Stimulated activated CD4-positive, alpha-beta T cell treated with anti-CD3 and anti-CD28 coated beads, Interleukin-4, amount 100 ng/mL, for 48 hours (primary cell): ENCODE data around the gene ZNF740.
A peak's percentile ranks its signal among the peaks of the same experiment; 100 is the strongest.

Source experiments
- DNase-seq, 2 donors: peaks; one replicate each; pipeline ENCODE4 v3.0.0-alpha.2; 2020; ENCODE audit warnings: low read depth in 2 of 2

Gene ZNF740

DNA sequence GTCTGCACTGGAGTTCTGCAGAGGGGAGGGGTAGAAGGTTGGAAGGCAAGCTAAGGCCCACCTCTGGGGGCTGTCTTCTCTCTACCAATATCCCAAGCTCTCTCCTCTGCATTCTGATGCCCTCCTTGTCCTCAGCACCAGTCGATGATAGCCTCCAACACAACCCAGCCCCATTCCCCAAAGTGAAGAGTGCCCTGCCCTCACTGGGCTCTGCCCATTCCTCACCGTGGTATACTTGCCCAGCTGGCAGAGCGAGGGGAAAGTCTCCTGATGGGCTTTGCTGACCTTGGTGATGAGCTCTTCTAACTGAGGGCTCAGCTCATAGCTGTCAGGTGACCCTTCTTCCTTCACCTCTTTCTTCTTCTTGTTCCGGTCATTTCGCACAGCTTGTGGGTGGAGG is 33.7 kb downstream of the ZNF740 start:
- no peak for DNase-seq

DNA sequence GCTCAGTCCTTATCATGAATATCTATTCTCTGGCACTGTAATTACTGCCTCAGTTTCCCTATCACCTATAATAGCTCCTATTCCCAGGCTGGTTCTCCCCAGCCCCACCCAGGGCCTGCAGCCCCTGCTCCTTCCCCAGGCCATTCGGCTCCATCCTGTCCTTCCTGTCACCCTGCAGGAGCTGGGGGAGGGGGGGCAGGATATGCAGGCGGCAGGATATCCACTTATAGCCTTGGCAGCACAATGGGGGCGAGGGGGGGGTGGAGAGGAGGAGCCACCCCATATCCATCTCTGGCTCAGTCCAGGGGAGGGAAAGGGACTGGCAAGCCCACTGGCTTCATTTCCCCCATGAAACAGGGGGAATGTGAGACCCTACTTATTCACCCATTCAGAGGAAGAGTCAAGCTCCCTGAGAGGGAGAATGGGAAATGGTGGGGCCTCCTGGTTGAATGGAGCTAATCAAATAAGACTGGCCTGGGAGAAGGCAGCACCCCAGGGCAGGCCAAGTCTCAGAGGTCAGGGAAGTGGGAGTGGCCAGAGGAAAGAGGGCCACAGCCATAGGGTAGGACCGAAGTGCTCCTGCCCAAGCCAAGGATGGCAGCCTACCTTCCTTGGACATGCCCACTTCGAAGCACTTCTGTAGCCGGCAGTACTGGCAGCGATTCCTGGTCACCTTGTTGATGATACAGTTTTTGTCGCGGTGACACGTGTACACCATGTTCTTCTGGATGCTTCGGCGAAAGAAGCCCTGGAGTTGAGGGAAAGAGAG is 34.3 kb downstream of the ZNF740 start:
- no peak for DNase-seq

DNA sequence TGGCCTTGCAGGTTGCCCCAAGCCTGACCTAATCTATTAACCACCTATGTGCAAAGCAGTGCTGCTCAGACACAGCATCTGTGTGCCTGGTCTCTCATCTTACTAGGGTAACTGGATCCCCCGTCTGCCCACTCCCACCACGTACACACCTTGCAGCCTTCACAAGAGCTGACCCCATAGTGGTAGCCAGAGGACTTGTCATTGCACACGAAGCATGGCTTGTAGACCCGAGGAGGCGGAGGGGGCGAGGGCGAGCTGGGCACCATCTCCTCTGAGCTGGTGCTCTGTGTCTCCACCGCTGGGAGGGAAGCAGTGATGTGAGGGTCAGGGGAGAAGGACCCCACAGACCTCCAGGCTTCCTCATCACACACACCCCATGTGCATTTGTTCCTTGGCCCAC is 35.0 kb downstream of the ZNF740 start:
- no peak for DNase-seq

DNA sequence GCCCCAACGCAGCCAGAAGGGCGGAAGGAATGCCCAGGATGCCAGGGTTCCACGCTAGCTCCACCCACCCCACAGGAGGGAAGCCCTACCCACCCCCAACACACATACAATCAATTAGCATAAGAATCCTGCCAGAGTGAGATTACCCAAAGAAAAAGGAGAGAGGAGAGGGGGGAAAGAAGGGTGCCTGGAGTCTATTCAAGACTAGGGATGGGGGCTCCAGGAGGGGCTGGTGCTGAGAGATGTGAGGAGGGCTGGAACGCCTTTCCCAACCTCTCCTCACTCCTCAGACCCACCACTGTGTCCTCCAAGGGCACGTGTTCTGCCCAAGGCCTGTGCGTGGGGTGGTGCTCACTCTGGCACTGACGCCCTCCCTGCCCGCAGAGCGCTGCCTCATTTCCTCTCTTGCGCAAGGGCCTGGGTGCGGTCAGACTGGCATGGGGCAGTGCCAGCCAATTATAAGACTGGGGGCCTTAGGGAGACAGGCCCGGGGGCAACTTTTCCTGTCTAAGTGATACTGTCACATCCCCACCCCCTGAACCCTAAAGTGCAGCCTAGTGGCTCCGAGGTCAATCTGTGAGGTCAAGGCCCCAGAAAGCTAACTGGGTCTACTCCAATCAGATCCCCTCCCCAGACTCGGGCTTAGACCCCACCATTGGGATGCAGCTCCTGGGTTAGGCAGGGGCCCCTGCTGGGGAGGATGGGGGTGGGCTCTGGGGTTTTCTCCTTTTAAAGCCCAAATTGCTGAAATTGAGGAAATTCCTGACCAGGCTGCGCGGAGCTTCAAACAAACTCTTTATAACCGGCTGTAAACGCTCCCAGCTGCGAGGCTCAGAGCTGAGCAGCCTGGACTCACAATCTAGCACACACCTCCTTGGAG is 36.8 kb downstream of the ZNF740 start:
- DNase-seq, result no peak

DNA sequence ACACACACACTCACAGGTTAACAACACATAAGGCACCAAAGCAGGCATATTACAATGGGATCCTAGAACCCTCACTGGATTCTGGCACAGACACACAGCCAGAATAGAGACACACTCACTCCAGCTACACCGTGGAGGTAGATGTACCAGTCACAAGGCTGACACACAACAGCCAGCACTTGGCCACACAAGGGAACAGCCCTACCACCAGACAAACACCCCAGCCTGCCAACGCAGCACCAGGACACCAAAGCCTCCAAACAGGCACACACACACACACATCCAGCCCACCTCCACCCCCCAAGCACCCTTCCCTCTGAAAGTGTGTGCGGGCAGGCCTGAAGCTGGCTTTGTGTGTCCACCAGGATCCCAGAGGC is 37.4 kb downstream of the ZNF740 start:
- DNase-seq, result no peak

GRCh38 chr12:53218551-53219291 is 38.2 kb downstream of the ZNF740 start:
- no peak for DNase-seq

DNA sequence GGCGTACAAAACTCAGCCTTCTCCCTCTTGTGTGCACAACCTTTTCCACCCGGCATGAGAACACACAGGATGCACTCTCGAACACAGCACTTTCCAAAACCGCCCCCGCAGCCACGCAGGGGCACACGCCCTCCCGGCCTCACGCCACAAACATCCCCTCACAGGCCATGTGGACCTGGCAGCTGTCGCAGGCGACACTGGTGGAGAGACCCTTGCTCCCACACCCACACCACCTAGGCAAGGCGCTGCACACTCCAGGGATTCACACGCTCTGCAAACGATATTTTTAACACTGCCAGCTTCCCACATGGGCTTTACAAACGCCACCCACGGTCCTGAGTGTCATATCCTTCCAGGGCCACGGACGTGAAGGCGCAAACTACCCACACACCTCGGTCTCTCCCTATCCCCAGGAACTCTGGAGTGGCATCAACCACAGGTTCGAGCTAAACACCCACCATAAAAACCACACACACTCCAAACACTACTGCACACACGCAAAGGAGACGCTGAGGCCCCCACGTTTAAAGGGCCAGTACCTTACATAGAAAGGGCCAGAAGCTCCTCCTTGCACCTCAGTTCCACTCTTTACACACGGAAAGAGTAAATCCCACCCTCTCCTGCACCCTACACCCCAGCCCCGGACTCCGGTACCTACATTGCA is 38.9 kb downstream of the ZNF740 start:
- DNase-seq, result peak; percentile 60 to 69

DNA sequence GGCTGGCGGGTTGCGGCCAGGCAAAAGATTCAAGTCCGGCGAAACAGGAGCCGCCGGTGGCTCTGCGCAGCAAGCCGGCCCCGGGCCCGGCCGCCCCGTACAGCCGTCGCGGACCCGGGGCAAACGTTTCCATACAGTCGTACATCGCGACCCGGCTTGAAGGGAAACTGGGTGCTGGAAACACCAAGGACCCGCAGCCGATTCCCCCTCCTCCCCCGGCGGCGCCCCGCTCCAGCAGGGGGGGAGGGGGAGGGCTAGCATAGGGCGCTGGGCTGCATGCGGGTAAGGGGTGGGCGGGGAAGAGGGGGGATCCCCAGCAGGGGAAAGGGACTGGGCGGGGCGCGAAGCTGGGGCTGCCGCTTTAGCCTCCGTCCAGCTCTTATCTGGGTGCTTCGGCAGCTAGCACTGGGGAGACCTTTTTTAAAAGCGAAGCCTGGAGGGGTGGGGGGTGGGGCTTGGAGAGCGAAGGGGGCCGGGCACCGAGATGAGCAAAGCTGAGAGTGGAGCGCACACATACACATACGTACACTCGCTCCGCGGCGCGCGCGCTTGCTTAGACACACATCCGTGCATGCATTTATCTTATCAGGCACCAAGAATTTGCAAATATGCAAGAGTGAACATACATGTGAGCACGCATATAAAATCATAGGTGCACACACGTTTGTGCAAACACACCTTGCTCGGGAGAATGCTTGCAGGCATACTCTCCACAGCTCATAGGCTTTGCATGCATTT is 39.6 kb downstream of the ZNF740 start:
- peak; percentile 66 to 79 for DNase-seq

DNA sequence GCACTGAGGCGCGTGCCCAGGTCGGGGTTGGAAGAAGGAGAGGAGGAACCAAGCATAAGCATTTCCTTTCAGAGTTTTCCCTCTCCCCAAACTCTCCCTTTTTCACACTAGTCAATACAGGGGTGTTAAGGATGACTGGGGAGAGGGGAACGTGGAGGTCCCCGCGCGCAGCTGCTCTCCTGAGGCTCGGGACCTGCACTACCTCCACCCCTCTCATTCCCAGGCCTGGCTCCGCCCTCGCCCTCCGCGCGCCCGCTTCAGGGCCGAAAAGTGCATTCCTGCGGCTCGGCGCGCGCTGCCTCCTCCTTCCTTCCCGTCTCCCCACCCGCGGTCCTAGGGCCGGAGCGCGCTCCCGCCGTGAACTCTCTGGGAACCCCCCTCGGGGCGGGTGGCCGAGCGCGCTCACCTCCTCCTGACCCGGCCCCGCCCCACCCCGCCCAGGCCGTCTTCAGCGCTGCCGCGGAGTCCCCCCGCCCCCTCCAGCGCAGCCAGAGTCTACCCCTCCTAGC is 40.2 kb downstream of the ZNF740 start:
- peak; percentile 69 to 82 for DNase-seq

DNA sequence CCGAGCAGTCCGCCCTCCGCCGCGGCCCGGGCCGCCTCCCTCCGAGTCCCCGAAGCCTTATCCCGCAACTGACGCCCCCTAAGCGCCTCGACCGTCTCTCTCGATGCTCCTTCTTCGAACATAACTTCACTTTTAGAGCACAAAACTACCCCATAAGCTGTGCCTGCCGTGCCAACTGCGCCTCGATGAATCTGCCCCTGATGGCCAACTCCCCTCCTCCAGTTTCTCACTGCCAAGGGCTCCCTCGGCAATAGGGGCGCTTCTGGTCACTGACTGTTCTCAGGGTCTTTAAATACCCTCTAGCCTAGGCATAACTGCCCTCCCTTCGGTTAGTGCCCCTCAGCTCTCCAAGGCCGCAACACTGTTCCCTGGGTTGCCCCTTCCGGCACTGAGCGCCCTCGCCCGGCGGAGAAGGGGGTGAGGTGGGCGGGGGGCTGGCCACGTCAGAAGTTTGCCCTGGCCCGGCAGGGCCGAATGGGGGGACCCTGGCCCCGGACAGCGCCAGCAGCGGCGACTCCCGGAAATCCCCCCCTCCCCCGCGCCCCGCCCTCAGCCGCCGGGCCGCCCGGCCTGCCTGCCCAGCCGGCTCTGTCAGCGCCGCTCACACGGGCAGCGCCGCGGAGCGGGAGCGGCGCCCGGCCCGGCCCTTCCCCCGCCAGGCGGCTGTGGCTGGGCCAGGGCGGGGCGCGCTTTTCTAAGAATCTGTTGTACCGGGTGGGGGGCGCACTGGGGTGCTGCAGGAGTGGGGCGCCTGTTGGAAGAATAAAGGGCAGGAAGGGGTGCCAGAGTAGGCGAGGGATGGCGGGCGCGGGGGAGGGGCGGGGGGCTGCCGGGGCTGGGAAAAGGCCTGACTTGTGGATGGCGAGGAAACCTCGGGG is 40.9 kb downstream of the ZNF740 start:
- no peak for DNase-seq

- no peak for DNase-seq
Observed at GRCh38 chr12:53222170-53222721, 41.7 kb downstream of the ZNF740 start.

GRCh38 chr12:53222806-53223261 is 42.3 kb downstream of the ZNF740 start:
- no peak for DNase-seq

- no peak for DNase-seq
Observed at GRCh38 chr12:53223389-53224060, 43.0 kb downstream of the ZNF740 start.

DNA sequence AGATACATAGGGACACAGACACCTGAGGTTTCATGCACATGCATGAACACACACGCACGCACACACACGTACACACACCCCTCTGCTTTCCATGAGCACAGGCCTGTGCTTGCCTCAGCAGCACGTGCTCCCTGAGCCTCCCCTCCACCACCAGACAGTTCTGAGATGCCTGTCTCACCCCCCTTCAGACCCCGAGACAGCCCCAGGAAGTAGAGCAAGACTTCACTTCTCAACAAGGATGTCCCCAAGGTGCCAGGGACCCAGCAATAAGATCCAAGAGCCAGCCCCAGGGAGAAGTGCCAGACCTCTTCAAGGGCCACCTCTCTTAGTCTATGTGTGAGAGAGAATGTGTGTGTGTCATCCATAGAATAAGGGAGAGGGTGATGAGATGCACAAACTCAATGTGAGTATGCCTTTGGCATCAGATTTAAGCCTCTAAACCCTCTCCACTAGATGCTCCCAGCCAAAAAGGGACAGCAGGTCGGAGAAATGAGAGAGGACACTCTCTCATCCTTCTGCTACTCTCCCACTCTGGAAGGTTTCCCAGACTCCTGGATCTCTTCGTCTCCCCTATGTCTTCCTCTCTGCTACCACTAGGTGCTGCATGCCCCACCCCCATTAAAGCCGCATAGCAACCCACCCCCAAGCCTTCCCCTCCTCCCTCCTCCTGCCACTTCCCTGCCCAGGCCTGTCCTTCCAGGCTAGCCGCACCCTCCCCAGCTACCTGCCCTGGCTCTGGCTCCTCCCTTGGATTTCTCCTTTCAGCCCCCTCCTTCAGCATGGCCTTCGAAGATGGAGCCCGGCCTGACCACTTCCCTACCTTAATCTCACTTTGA is 43.8 kb downstream of the ZNF740 start:
- no peak for DNase-seq

- no peak for DNase-seq
Observed at GRCh38 chr12:53224897-53225634, 44.5 kb downstream of the ZNF740 start.

DNA sequence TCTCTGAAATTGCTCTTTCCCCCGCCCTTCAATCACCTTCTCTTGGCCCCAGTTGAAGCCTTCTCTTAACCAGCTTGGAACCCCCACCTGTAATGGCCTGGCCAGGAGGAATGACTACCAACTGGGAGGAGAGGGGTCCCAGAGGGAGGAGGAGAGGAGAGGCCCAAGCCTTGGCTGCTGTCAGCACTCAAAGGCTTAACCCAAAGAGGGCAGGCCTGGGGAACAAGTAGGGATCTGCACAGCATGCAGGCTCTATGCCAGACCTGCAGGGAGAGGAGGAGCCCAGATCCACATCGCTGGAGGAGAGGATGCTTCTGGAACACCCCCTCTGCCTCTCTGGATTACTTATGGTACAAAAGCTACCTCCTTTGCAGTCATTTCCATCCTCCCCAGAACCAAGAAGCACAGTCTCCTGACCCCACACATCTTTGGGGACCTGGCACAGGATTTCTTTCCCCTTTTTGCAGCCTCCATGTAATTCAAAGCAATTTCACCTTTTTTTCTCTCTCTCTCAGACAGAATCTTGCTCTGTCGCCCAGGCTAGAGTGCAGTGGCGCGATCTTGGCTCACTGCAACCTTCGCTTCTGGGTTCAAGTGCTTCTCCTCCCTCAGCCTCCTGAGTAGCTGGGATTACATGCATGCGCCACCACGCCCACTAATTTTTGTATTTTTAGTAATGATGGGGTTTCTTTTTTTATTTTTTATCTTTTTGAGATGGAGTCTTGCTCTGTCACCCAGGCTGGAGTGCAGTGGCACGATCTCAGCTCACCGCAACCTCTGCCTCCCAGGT is 45.3 kb downstream of the ZNF740 start:
- no peak for DNase-seq
